B cell (primary cell): ENCODE measurements around the gene C6orf52. TPM values are rescaled to one million over a fixed set of nuclear protein-coding genes. Genes with fewer than 3 reads are reported as not detected.

Experiments used
- ATAC-seq: fragments of 200-7000 bp; cut with Tn5 transposase; one replicate; pipeline ENCODE4 v1.10.0; 2021; ENCODE audit warnings: low read depth, mild to moderate bottlenecking, moderate number of reproducible peaks, moderate library complexity
- CTCF ChIA-PET: fragments of 350-600 bp; sonication (Branson Sonifier 250); formaldehyde crosslinking; loops from one replicate; lab custom pipeline; 2021; ENCODE audit warnings: antibody characterized with exemption, inconsistent platforms; lab: Charles Lee
- POLR2A ChIA-PET: fragments of 350-600 bp; sonication (Branson Sonifier 250); formaldehyde crosslinking; loops from one replicate; lab custom pipeline; 2021; ENCODE audit warnings: antibody characterized with exemption; lab: Charles Lee
- DNase-seq: peaks from one replicate; pipeline ENCODE4 v3.0.0; 2013
- H2AFZ ChIP-seq: 2 replicates; pipeline ENCODE4 v1.6.1; 2012; ENCODE audit warnings: mild to moderate bottlenecking, low read depth, low read length; ENCODE audit not compliant: insufficient read depth, poor library complexity, severe bottlenecking
- H3K27ac ChIP-seq, 2 donors: 1 replicate in 1 of 2; 2 replicates in 1 of 2; pipeline ENCODE4 v1.5.1; 2012 to 2013; ENCODE audit warnings: low read length in 2 of 2, mild to moderate bottlenecking in 2 of 2, moderate library complexity in 1 of 2
- H3K27me3 ChIP-seq, 4 experiments: fragments of 200-600 bp in 1 of 4; sonication (generic) in 1 of 4; replicated peaks in 1 of 4; 1 replicate in 2 of 4; 2 replicates in 2 of 4; pipeline versions ENCODE4 v1.6.1 to v1.7.0; 2013 to 2016; ENCODE audit warnings: low read length in 3 of 4, mild to moderate bottlenecking in 2 of 4, mixed read lengths in 1 of 4, moderate library complexity in 1 of 4; ENCODE audit not compliant: insufficient read depth in 4 of 4, control insufficient read depth in 3 of 4; ENCODE audit errors: control extremely low read depth in 1 of 4
- H3K36me3 ChIP-seq, 2 experiments: replicated peaks in 1 of 2; 1 replicate in 1 of 2; 2 replicates in 1 of 2; pipeline versions ENCODE4 v1.6.1 to v1.7.1; 2013; ENCODE audit warnings: low read length in 1 of 2; ENCODE audit not compliant: insufficient read depth in 2 of 2, control insufficient read depth in 1 of 2; ENCODE audit errors: control extremely low read depth in 1 of 2, extremely low read depth in 1 of 2
- H3K4me1 ChIP-seq, 2 donors: fragments of 200-600 bp in 1 of 2; sonication (generic) in 1 of 2; 1 replicate in 1 of 2; 2 replicates in 1 of 2; pipeline versions ENCODE4 v1.5.1 to v1.6.1; 2013 to 2017; ENCODE audit warnings: low read length in 2 of 2; ENCODE audit not compliant: control insufficient read depth in 2 of 2, insufficient read depth in 2 of 2
- H3K4me2 ChIP-seq: replicated peaks from 2 replicates; pipeline ENCODE3; 2012; ENCODE audit warnings: mild to moderate bottlenecking, low read depth, low read length; ENCODE audit not compliant: poor library complexity, severe bottlenecking
- H3K4me3 ChIP-seq, 5 experiments: fragments of 200-600 bp in 1 of 5; sonication (generic) in 1 of 5; 1 replicate in 3 of 5; 2 replicates in 2 of 5; pipeline versions ENCODE4 v1.5.1 to v1.7.0; 2011 to 2016; ENCODE audit warnings: low read length in 4 of 5, mild to moderate bottlenecking in 4 of 5, low read depth in 2 of 5, control low read depth in 1 of 5, moderate library complexity in 1 of 5; ENCODE audit not compliant: insufficient read depth in 1 of 5; ENCODE audit errors: control extremely low read depth in 1 of 5, extremely low read depth in 1 of 5
- H3K79me2 ChIP-seq: fragments of 200-600 bp; sonication (generic); one replicate; pipeline ENCODE4 v1.6.0; 2016; ENCODE audit warnings: low read length; ENCODE audit not compliant: control insufficient read depth, insufficient read depth
- H3K9ac ChIP-seq: fragments of 200-600 bp; sonication (generic); 2 replicates; pipeline ENCODE4 v1.6.1; 2017; ENCODE audit warnings: mild to moderate bottlenecking, low read length, moderate library complexity
- H3K9me3 ChIP-seq, 3 donors: one replicate each; pipeline versions ENCODE4 v1.6.1 to v1.7.1; 2013; ENCODE audit warnings: low read length in 2 of 3; ENCODE audit not compliant: control insufficient read depth in 2 of 3, insufficient read depth in 1 of 3; ENCODE audit errors: control extremely low read depth in 1 of 3
- H4K20me1 ChIP-seq: 2 replicates; pipeline ENCODE4 v1.6.0; 2012; ENCODE audit warnings: mild to moderate bottlenecking, low read length; ENCODE audit not compliant: insufficient read depth, control insufficient read depth, poor library complexity, severe bottlenecking
- H3K27ac Mint-ChIP-seq: one replicate; pipeline ENCODE4 v1.8.0; 2021; ENCODE audit warnings: mixed read lengths
- H3K27me3 Mint-ChIP-seq: one replicate; pipeline ENCODE4 v1.8.0; 2021; ENCODE audit warnings: mixed read lengths
- H3K4me1 Mint-ChIP-seq: one replicate; pipeline ENCODE4 v1.8.0; 2021; ENCODE audit warnings: mixed read lengths
- H3K4me3 Mint-ChIP-seq: one replicate; pipeline ENCODE4 v1.8.0; 2021; ENCODE audit warnings: mixed read lengths
- H3K9me3 Mint-ChIP-seq: one replicate; pipeline ENCODE4 v1.8.0; 2022; ENCODE audit warnings: mixed read lengths; ENCODE audit not compliant: insufficient read depth
- CTCF ChIP-seq: fragments of 200-600 bp; IDR thresholded peaks from one replicate; pipeline ENCODE4 v1.8.0; 2022; ENCODE audit warnings: antibody characterized with exemption, mild to moderate bottlenecking
- EZH2 ChIP-seq: IDR thresholded peaks from 2 replicates; pipeline ENCODE4 v1.6.1; 2012; ENCODE audit warnings: borderline replicate concordance, low read depth, mild to moderate bottlenecking, moderate library complexity, low read length; ENCODE audit not compliant: insufficient read depth, poor library complexity, severe bottlenecking
- WGBS: methylation state at CpG from one replicate; pipeline ENCODE4 v1.1.5; 2013; ENCODE audit warnings: missing lambda C conversion rate; ENCODE audit not compliant: insufficient coverage; 5-methylcytosine and 5-hydroxymethylcytosine counted together
- intact Hi-C: fragments of 100-400 bp; cut with micrococcal nuclease; formaldehyde crosslinking; loops from one replicate; pipeline ENCODE4 v1.10.0; 2022
- polyA plus RNA-seq: library from polyadenylated mRNA; depleted of rRNA; stranded (reverse); fragments of >200 nt; gene quantifications from 2 replicates; pipeline ENCODE4 v1.2.3, GENCODE V29; 2012
- total RNA-seq, 2 donors: library from RNA; stranded (reverse); fragments of 120-200 nt in 1 of 2; gene quantifications; 1 replicate in 1 of 2; 2 replicates in 1 of 2; pipeline versions ENCODE4 v1.2.3 to v1.2.4, GENCODE V29; 2013 to 2022

Gene C6orf52
- total and polyA plus RNA-seq, 2 donors (not counting 1 experiment from before 2014, with no cell fraction given), result 0.51 to 1.2 TPM

DNA sequence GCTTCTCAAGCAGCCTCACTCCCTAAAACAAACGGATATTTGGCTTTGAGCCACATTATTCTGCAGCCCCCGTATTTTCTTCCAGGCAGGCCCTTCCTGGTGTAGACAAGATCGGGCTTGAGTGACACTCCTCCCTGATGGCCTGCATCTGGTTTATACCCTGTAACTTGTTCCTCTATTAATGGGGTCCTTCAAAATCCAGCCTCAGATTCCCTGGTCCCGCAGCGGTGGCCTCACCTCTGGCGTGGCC is 28.1 kb upstream of the C6orf52 start:
- Histone ChIP-seq H3K27me3 (no peaks in the 10 kb centered on the region), H3K9ac (peak overlapping the region; percentile 82), H3K4me1 (peaks cover 16 to 31% of the 10 kb centered on the region in 2 donors), H4K20me1 (no peaks in the 10 kb centered on the region), H3K79me2 (peaks cover 26% of the 10 kb centered on the region), H3K4me3 (peak overlapping the region; percentile 52 to 82 (median 70)), H3K27ac (peak overlapping the region; percentile 1 to 67), H2AFZ (peak overlapping the region; percentile 91), H3K9me3 (peaks cover 0 to 20% (median 7%) of the 10 kb centered on the region in 3 donors), H3K4me2 (peak overlapping the region; percentile 88), H3K36me3 (peaks cover 0 to 10% of the 10 kb centered on the region in 2 experiments)
- TF ChIP-seq CTCF, result no peak
- no peak for TF ChIP-seq EZH2
- intact Hi-C loops, result no loop called here
- Mint-ChIP-seq H3K4me3 (peak overlapping the region; percentile 98), H3K4me1 (peaks cover 42% of the 10 kb centered on the region), H3K9me3 (peaks cover 3% of the 10 kb centered on the region), H3K27ac (peak overlapping the region; percentile 95), H3K27me3 (no peaks in the 10 kb centered on the region)
- ATAC-seq, result no peak
- ChIA-PET POLR2A (interaction anchor here (1.0 to 1.7 kb wide), 2 partner anchors 25 to 27 kb away, joined by 4 to 5 read pairs; partner anchors contain the start of genes C6orf52, PAK1IP1 and TMEM14B), CTCF (interaction anchor here (1.8 to 3.0 kb wide), 2 partner anchors 28 to 212 kb away, joined by 6 to 10 read pairs; partner anchors contain the start of genes C6orf52 and PAK1IP1)
- WGBS, result 1% methylated on average over 6 of the region's 6 CpGs
- DNase-seq, result no peak

DNA sequence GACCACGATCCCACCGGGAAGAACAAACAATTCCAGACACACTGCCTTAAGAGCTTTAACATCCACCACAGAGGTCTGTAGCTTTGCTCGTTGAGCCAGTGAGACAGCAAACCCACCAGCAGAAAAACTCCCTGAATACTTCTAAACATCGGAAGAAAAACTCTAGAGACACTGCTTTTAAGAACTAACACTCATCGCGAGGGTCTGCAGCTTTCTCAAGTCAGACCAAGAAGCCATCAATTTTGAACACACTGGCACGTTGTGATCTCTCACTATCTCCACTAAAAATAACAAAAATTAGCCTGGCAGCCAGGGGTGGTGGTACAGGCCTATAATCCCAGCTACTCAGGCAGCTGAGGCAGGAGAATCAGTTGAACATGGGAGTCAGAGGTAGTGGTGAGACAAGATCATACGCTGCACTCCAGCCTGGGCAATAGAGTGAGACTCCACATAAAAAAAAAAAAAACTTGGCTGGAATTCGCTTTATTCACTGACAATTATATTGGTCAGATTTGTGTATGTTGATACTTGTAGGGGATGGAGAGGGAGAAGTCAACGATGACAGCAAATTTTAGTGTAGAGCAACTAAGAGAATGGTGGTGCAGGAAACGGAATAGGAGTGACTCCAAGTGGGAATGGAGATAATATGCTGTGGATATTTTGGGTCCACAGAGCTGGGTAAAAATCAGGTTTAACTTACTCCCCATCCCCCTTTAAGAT is 27.6 kb upstream of the C6orf52 start:
- Histone ChIP-seq H3K9me3 (peaks cover 0 to 20% (median 7%) of the 10 kb centered on the region in 3 donors), H3K9ac (peak overlapping the region; percentile 82), H3K4me2 (peak overlapping the region; percentile 88), H2AFZ (peak overlapping the region; percentile 91), H3K27me3 (no peaks in the 10 kb centered on the region), H3K36me3 (peaks cover 0 to 10% of the 10 kb centered on the region in 2 experiments), H3K4me3 (peak overlapping the region in 4 of 5 experiments; percentile 52 to 82 (median 73)), H3K79me2 (peaks cover 26% of the 10 kb centered on the region), H3K27ac (peak overlapping the region; percentile 1 to 67), H4K20me1 (no peaks in the 10 kb centered on the region), H3K4me1 (peaks cover 16 to 31% of the 10 kb centered on the region in 2 donors)
- 94% methylated on average over 9 of the region's 11 CpGs for WGBS
- intact Hi-C loops, result no loop called here
- Mint-ChIP-seq H3K27ac (peak overlapping the region; percentile 95), H3K4me1 (peaks cover 39% of the 10 kb centered on the region), H3K4me3 (peak overlapping the region; percentile 98), H3K9me3 (peaks cover 3% of the 10 kb centered on the region), H3K27me3 (no peaks in the 10 kb centered on the region)
- ATAC-seq (no peak), DNase-seq (peak; percentile 11)
- ChIA-PET POLR2A (interaction anchor here (1.0 to 3.0 kb wide), 4 partner anchors 25 to 187 kb away, joined by 4 to 16 read pairs (median 4); partner anchors contain the start of genes C6orf52, PAK1IP1 and TMEM14B), CTCF (interaction anchor here (0.6 to 3.0 kb wide), 4 partner anchors 14 to 212 kb away, joined by 3 to 12 read pairs (median 8); partner anchors contain the start of genes C6orf52 and PAK1IP1)
- no peak for TF ChIP-seq CTCF
- no peak for TF ChIP-seq EZH2
